ENCODE results near the gene FBRS.

DNA sequence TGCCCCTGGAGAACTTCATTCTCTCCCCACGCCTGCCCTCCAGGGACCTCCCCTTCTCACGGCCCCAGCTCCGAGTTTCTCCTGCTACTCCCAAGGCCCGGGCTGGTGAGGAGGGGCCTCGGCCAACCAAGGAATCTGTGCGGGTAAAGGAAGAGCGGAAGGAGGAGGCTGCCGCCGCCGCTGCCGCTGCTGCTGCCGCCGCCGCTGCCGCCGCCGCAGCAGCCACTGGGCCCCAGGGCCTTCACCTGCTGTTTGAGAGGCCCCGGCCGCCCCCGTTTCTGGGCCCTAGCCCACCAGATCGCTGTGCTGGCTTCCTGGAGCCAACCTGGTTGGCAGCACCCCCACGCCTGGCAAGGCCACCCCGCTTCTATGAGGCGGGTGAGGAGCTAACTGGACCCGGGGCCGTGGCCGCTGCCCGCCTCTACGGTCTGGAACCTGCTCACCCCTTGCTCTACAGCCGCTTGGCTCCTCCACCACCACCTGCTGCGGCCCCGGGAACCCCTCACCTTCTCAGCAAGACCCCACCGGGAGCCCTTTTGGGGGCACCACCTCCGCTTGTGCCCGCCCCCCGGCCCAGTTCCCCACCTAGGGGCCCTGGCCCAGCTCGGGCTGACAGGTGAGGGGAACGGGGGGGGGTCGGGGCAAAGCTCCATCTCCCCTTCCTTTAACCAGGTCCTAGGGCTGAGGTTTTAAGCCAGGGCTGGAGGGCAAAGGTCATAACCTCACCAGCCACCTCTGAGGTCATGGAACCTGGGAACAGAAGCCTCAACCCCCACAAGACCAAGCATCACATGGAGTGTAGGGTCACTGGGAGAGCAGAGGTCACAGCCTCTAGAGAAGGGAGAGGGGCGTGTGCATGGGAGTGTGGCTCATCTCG lies 11.0 kb downstream of the FBRS start:
- no peak for TF ChIP-seq POLR2A (IDR thresholded peaks at IDR 0.05)
- TF ChIP-seq, protein P1, sequence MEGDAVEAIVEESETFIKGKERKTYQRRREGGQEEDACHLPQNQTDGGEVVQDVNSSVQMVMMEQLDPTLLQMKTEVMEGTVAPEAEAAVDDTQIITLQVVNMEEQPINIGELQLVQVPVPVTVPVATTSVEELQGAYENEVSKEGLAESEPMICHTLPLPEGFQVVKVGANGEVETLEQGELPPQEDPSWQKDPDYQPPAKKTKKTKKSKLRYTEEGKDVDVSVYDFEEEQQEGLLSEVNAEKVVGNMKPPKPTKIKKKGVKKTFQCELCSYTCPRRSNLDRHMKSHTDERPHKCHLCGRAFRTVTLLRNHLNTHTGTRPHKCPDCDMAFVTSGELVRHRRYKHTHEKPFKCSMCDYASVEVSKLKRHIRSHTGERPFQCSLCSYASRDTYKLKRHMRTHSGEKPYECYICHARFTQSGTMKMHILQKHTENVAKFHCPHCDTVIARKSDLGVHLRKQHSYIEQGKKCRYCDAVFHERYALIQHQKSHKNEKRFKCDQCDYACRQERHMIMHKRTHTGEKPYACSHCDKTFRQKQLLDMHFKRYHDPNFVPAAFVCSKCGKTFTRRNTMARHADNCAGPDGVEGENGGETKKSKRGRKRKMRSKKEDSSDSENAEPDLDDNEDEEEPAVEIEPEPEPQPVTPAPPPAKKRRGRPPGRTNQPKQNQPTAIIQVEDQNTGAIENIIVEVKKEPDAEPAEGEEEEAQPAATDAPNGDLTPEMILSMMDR (IDR thresholded peaks at IDR 0.05): no peak
- TF ChIP-seq EP300 (IDR thresholded peaks at IDR 0.05): no peak
